GM08714 (cell line): ENCODE results near the gene SMIM35.
A peak's percentile ranks its signal among the peaks of the same experiment; 100 is the strongest.

Experiments
- H3K4me3 ChIP-seq: fragments of 200-500 bp; sonication (Bioruptor generic); 2 replicates; pipeline ENCODE4 v1.5.1; 2014; ENCODE audit warnings: mild to moderate bottlenecking, low read length, inconsistent platforms
- ZNF274 ChIP-seq: IDR thresholded peaks from 2 replicates; pipeline ENCODE4 v1.6.1; 2012; ENCODE audit warnings: mild to moderate bottlenecking, low read depth, low read length

The SMIM35 gene

GRCh38 chr11:118086913-118087768 lies at the start of gene SMIM35:
Gene SMIM35 (minus strand): TSS chr11:118086963. CDS start chr11:118086757, 206 bp downstream.
- H3K4me3 ChIP-seq = no peak within 1 kb of the TSS
- peak; percentile 91 for TF ChIP-seq ZNF274

- no peak for TF ChIP-seq ZNF274
- no peak overlapping the region for H3K4me3 ChIP-seq
These were observed 49.6 kb upstream of the SMIM35 start for GRCh38 chr11:118136341-118136740.

GRCh38 chr11:118135796-118136165 lies 49.0 kb upstream of the SMIM35 start:
- no peak for TF ChIP-seq ZNF274
- no peak overlapping the region for H3K4me3 ChIP-seq

GRCh38 chr11:118135051-118135795 lies 48.5 kb upstream of the SMIM35 start:
- no peak overlapping the region for H3K4me3 ChIP-seq
- no peak for TF ChIP-seq ZNF274

- no peak overlapping the region for H3K4me3 ChIP-seq
- no peak for TF ChIP-seq ZNF274
These were observed 47.1 kb upstream of the SMIM35 start for GRCh38 chr11:118133816-118134215.

- no peak overlapping the region for H3K4me3 ChIP-seq
- TF ChIP-seq ZNF274 = no peak
These were observed 45.8 kb upstream of the SMIM35 start for GRCh38 chr11:118132385-118133151.

GRCh38 chr11:118129471-118130172 lies 42.9 kb upstream of the SMIM35 start:
- no peak overlapping the region for H3K4me3 ChIP-seq
- no peak for TF ChIP-seq ZNF274

GRCh38 chr11:118128721-118129470 lies 42.1 kb upstream of the SMIM35 start:
- TF ChIP-seq ZNF274 = no peak
- H3K4me3 ChIP-seq = no peak overlapping the region

- H3K4me3 ChIP-seq = no peak overlapping the region
- no peak for TF ChIP-seq ZNF274
These were observed 41.5 kb upstream of the SMIM35 start for GRCh38 chr11:118128310-118128709.

GRCh38 chr11:118126082-118126838 lies 39.5 kb upstream of the SMIM35 start:
- TF ChIP-seq ZNF274 = no peak

GRCh38 chr11:118124929-118125535 lies 38.3 kb upstream of the SMIM35 start:
- H3K4me3 ChIP-seq = no peak overlapping the region
- TF ChIP-seq ZNF274 = no peak

More at GRCh38 chr11:118126082-118126838, 39.5 kb upstream of the SMIM35 start:
- H3K4me3 ChIP-seq = no peak overlapping the region

- no peak overlapping the region for H3K4me3 ChIP-seq
- no peak for TF ChIP-seq ZNF274
These were observed 34.0 kb upstream of the SMIM35 start for GRCh38 chr11:118120793-118121192.
